Thymus (tissue), 11 donors: ENCODE results near the gene DDX18. TPM values are rescaled to one million over a fixed set of nuclear protein-coding genes. Genes with fewer than 3 reads are reported as not detected.
"Not testable (repeated sequence)": the region's sequence is repeated elsewhere in the genome, so short reads cannot be mapped to it uniquely, and the experiment has no call there.

ENCODE experiments used
- DNase-seq, 9 donors: peaks; one replicate each; pipeline ENCODE4 v3.0.0-alpha.2; 2013; ENCODE audit warnings: low spot score in 9 of 9, low read depth in 6 of 9, missing footprints in 1 of 9
- H3K27ac ChIP-seq, 2 donors: one replicate each; pipeline ENCODE4 v1.5.1; 2013; ENCODE audit warnings: control low read depth in 1 of 2, low read depth in 1 of 2, low read length in 1 of 2, mild to moderate bottlenecking in 1 of 2, moderate library complexity in 1 of 2
- H3K27me3 ChIP-seq, 2 donors: one replicate each; pipeline ENCODE4 v1.5.1; 2013; ENCODE audit warnings: low read length in 1 of 2; ENCODE audit not compliant: control insufficient read depth in 2 of 2, insufficient read depth in 1 of 2
- H3K36me3 ChIP-seq, 2 donors: one replicate each; pipeline ENCODE4 v1.5.1; 2013; ENCODE audit warnings: low read length in 1 of 2, mild to moderate bottlenecking in 1 of 2, moderate library complexity in 1 of 2; ENCODE audit not compliant: control insufficient read depth in 2 of 2, insufficient read depth in 2 of 2
- H3K4me1 ChIP-seq, 2 donors: one replicate each; pipeline ENCODE4 v1.5.1; 2013; ENCODE audit warnings: low read length in 2 of 2; ENCODE audit not compliant: control insufficient read depth in 2 of 2, insufficient read depth in 2 of 2
- H3K4me3 ChIP-seq, 2 donors: one replicate each; pipeline ENCODE4 v1.5.1; 2013; ENCODE audit warnings: low read length in 2 of 2, control low read depth in 1 of 2, mild to moderate bottlenecking in 1 of 2
- H3K9me3 ChIP-seq, 2 donors: one replicate each; pipeline ENCODE4 v1.5.1; 2013; ENCODE audit warnings: low read length in 1 of 2, mild to moderate bottlenecking in 1 of 2; ENCODE audit not compliant: control insufficient read depth in 2 of 2, insufficient read depth in 1 of 2
- WGBS: extraction: QIAGEN DNeasy Blood & Tissue Kit; methylation state at CpG from one replicate; pipeline ENCODE4 v1.1.7; 2013; 5-methylcytosine and 5-hydroxymethylcytosine counted together
- polyA plus RNA-seq: library from polyadenylated mRNA; stranded (reverse); fragments of 200-250 nt; gene quantifications from one replicate; pipeline ENCODE4 v1.2.3, GENCODE V29; 2013
- total RNA-seq: library from RNA; stranded (reverse); fragments of 120-200 nt; gene quantifications from one replicate; pipeline ENCODE4 v1.2.4, GENCODE V29; 2013
- donor health status: healthy.

Gene DDX18
- total and polyA plus RNA-seq, 2 donors, result 33.2 to 78.3 TPM

DNA sequence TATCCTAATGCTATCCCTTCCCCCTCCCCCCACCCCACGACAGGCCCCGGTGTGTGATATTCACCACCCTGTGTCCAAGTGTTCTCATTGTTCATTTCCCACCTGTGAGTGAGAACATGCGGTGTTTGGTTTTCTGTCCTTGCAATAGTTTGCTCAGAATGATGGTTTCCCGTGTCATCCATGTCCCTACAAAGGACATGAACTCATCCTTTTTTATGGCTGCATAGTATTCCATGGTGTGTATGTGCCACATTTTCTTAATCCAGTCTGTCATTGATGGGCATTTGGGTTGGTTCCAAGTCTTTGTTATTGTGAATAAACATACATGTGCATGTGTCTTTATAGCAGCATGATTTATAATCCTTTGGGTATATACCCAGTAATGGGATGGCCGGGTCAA, 13.0 kb downstream of the DDX18 start:
- not testable (repeated sequence) for H3K27ac ChIP-seq, H3K4me1 ChIP-seq, H3K9me3 ChIP-seq, DNase-seq, H3K4me3 ChIP-seq, H3K27me3 ChIP-seq
- WGBS, result 97% methylated on average over 5 of the region's 5 CpGs
- H3K36me3 ChIP-seq, result peaks cover 41 to 79% of the 10 kb centered on the region in 2 donors

DNA sequence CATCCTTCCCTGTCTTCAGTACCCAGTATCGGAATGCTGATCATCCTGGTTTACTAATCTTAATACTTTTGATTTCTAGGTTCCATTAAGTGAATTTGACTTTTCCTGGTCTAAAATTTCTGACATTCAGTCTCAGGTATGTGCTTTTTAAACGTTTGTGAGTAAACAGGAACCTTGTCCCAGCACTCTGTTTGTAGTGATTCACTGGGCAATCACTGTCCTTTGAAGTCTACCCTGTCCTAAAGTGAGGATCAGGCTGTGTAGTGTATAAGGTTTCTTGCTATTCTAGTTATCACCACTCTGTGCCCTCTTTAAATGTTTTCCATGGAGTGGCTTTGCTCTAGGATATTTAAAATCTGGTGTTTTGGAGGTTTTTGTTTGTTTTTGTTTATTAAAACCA, 14.4 kb downstream of the DDX18 start:
- Histone ChIP-seq H3K9me3 (no peaks in the 10 kb centered on the region), H3K4me1 (no peaks in the 10 kb centered on the region), H3K36me3 (peaks cover 47 to 82% of the 10 kb centered on the region in 2 donors), H3K27ac (no peak overlapping the region), H3K27me3 (no peaks in the 10 kb centered on the region), H3K4me3 (no peak overlapping the region)
- 93% methylated on average over 2 of the region's 2 CpGs for WGBS
- DNase-seq, result no peak

DNA sequence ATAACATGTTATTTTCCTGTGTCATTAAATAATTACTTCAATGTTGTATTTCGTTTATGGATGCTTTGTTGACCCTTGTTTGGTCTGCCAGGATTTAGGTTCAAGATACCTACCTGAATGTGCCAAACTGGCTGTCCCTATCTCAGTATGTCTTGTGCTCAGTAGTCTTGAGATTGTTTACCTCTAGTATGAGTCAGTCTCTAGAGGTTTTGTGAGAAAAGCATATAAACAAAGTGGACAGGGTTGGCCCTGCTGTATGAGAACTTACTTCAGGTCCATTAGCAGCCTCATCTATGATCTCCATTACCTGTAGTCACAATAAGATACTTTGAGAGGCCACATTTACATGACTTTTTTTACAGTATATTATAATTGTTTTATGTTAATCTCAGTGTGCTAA, 17.8 kb downstream of the DDX18 start:
- Histone ChIP-seq H3K4me3 (no peak overlapping the region), H3K27me3 (peaks cover 0 to 17% of the 10 kb centered on the region in 2 donors), H3K4me1 (no peaks in the 10 kb centered on the region), H3K9me3 (no peaks in the 10 kb centered on the region), H3K36me3 (peaks cover 29 to 48% of the 10 kb centered on the region in 2 donors), H3K27ac (no peak overlapping the region)
- no peak for DNase-seq
- WGBS, result 93% methylated on average over 1 of the region's 1 CpG

DNA sequence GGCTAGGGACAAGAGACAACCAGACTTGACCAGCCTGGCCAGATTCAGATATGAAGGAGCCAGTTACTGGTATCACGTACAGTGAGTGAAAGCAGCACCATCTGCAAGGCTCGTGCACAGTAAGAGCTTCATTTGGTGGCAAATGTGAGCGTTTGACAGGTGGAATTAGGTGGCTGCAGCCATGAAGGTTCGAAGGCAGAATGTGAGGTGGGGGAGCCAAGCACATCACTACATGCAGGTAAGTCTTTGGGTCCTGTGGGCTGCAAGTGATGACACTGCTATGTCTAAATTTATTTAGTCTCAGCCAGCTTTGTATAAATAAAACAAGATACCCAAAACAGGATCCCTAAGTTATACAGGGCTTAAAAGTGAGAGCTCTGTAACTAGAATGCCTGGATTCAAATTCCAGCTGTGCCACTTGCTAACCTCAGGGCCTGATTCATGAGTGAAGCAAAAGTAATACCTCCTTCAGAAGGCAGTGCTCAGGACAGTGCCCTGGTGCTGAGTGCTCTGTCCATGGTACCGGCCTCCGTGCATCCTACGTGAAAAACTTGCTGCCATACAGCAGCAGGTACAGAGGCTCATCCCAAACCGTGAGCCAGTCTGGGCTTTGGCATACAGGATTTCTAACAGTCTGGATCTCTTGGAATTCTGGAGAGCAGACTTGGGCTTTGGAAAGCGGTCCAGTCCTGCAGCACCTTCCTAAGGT, 18.6 kb downstream of the DDX18 start:
- peaks cover 27 to 44% of the 10 kb centered on the region in 2 donors for H3K36me3 ChIP-seq
- 97% methylated on average over 9 of the region's 9 CpGs for WGBS
- H3K4me1 ChIP-seq, result no peaks in the 10 kb centered on the region
- no peaks in the 10 kb centered on the region for H3K9me3 ChIP-seq
- peaks cover 0 to 17% of the 10 kb centered on the region in 2 donors for H3K27me3 ChIP-seq
- H3K27ac ChIP-seq, result no peak overlapping the region
- no peak overlapping the region for H3K4me3 ChIP-seq
- peak in 2 of 9 donors; percentile 8 to 10 for DNase-seq

DNA sequence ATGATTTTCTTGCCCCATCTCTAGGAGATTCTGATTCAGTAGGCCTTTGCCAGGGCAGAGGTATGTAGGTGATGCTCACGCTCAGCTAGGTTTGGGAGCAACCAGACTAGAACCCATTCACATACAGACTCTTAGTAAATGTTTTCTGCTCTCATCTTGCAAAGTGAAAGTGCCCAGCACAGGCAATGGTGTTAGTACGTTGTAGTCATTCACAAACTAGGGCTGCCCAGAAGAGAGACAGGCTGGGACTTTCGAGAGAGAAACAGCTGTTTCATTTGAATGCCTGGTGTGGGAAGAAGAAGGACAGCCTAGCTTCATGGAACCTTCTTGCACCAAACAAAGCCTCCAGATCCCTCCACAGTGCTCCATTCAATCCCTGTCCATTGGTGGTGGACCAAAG, 19.4 kb downstream of the DDX18 start:
- no peaks in the 10 kb centered on the region for H3K4me1 ChIP-seq
- WGBS, result 93% methylated on average over 3 of the region's 3 CpGs

DNA sequence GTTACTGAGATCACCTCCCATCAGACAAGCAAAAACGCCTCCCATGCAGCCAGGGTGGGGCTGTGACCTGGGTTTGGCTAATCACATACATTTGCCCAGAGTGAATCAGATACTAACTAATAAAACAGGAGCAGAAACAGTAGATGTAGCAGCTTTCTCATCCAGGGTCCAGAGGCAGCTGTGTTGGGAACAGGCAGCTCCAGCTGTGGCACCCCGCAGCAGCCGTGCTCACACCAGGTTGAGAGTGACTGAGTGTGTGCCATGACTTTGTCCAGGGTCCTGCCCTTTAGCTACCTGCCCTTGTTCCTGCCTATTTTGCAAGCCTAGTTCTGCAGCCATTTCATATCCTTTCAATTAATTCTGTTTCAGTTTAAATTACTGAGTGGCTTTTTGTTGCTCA, 20.5 kb downstream of the DDX18 start:
- no peaks in the 10 kb centered on the region for H3K4me1 ChIP-seq
- WGBS, result 97% methylated on average over 3 of the region's 3 CpGs
- H3K36me3 ChIP-seq, result peaks cover 14 to 25% of the 10 kb centered on the region in 2 donors
- peaks cover 0 to 17% of the 10 kb centered on the region in 2 donors for H3K27me3 ChIP-seq
- no peak for DNase-seq
- no peak overlapping the region for H3K4me3 ChIP-seq
- H3K9me3 ChIP-seq, result no peaks in the 10 kb centered on the region
- H3K27ac ChIP-seq, result no peak overlapping the region

More for the DNA sequence above, 19.4 kb downstream of the DDX18 start:
- peaks cover 0 to 17% of the 10 kb centered on the region in 2 donors for H3K27me3 ChIP-seq
- no peak overlapping the region for H3K27ac ChIP-seq
- H3K9me3 ChIP-seq, result no peaks in the 10 kb centered on the region
- DNase-seq, result no peak
- H3K4me3 ChIP-seq, result no peak overlapping the region
- peaks cover 22 to 36% of the 10 kb centered on the region in 2 donors for H3K36me3 ChIP-seq

DNA sequence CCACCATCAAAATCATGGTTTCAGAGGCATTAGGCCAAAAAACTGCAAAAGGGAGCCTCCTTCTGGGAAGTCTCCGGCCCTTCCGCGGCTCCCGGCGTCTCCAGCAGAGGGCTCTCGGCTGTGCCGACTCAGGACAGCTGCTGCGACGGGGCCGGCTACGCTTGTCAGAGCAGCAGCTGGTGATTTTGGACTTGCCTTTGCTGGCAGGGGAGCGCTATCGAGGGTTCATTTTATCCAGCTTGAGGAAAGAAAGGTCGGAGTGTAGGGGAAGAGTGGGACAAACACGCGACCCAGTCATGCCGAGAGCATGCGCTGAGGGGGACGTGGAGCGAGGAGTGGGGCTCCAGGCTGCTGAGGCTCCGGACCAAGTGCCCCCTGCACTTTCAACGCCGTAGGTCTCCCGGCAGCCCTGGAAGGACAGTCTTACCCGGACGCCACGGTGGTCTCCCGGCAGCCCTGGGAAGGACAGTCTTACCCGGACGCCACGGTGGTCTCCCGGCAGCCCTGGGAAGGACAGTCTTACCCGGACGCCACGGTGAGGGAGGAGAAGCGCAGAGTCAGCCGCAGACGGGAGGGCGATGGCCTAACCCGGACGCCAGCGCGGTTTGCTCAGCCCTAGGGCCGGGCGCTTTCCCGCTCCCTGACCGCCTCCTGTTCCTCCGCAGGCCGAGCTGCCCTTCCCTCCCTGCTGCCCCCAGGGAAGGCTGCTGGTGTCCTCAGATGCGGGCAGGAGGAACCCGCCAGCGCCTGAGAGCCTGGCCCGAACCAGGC, 21.7 kb downstream of the DDX18 start:
- no peaks in the 10 kb centered on the region for H3K4me1 ChIP-seq
- H3K36me3 ChIP-seq, result peaks cover 12 to 19% of the 10 kb centered on the region in 2 donors
- peak in 6 of 9 donors; percentile 3 to 50 (median 20) for DNase-seq
- H3K27me3 ChIP-seq, result peaks cover 0 to 17% of the 10 kb centered on the region in 2 donors
- H3K9me3 ChIP-seq, result no peaks in the 10 kb centered on the region
- 11% methylated on average over 53 of the region's 53 CpGs for WGBS
- H3K27ac ChIP-seq, result no peak overlapping the region
- H3K4me3 ChIP-seq, result no peak overlapping the region

DNA sequence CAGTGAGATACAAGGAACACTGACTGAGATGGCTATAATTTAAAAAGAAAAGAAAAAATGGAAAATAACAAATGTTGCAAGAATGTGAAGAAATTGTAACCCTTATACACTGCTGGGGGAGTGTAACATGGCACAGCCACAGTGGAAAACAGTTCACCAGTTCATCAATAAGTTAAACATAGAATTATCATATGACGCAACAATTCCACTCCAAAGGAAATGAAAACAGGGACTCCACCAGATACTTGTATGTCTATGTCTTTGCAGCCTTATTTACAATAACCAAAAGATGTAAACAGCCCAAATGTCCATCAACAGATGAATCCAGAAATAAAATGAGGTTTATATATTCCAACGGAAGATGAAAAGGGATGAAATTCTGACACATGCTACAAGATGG, 30.8 kb downstream of the DDX18 start:
- Histone ChIP-seq H3K27me3 (peaks cover 0 to 6% of the 10 kb centered on the region in 2 donors), H3K27ac (no peak overlapping the region), H3K4me1 (no peaks in the 10 kb centered on the region), H3K9me3 (no peaks in the 10 kb centered on the region), H3K36me3 (no peaks in the 10 kb centered on the region), H3K4me3 (no peak overlapping the region)
- no peak for DNase-seq
- WGBS, result 96% methylated on average over 2 of the region's 2 CpGs

DNA sequence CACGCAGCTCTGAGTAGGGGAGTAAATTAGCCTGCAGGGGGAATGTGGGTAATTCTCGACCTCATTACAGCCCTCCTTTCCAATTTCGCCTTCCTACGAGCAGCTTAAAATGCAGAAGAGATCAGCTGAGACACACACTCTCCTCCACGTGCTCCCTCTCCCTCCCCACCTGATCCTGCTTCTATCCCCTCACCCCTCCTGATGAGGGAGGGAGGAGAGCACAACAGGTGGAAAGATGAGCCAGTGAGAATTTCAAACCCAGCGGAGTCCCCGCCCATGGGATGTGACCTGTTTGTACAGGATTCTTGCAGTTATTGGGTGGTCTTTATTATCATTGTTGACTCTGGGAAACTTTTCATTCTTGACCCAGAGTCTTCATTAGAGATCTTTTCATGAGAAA, 35.5 kb downstream of the DDX18 start:
- Histone ChIP-seq H3K27me3 (peaks cover 0 to 16% of the 10 kb centered on the region in 2 donors), H3K9me3 (no peaks in the 10 kb centered on the region), H3K4me3 (no peak overlapping the region), H3K36me3 (no peaks in the 10 kb centered on the region), H3K4me1 (no peaks in the 10 kb centered on the region), H3K27ac (no peak overlapping the region)
- DNase-seq, result no peak
- 15% methylated on average over 7 of the region's 7 CpGs for WGBS
